Adipocyte (in vitro differentiated cells): Measurements from ENCODE around the gene ARL4A.
"Not testable (repeated sequence)": the region's sequence is repeated elsewhere in the genome, so short reads cannot be mapped to it uniquely, and the experiment has no call there.

Source experiments
- DNase-seq: peaks from one replicate; pipeline ENCODE4 v3.0.0-alpha.2; 2015; ENCODE audit warnings: low read depth
- H3K27me3 ChIP-seq: replicated peaks from 2 replicates; pipeline ENCODE4 v1.7.0; 2013; ENCODE audit warnings: mild to moderate bottlenecking, low read length, moderate library complexity; ENCODE audit not compliant: control insufficient read depth, insufficient read depth
- H3K36me3 ChIP-seq: 2 replicates; pipeline ENCODE4 v1.7.0; 2013; ENCODE audit warnings: low read length, mild to moderate bottlenecking, moderate library complexity; ENCODE audit not compliant: control insufficient read depth, insufficient read depth, severe bottlenecking
- H3K4me1 ChIP-seq: 2 replicates; pipeline ENCODE4 v1.7.0; 2013; ENCODE audit warnings: mild to moderate bottlenecking, low read length, moderate library complexity; ENCODE audit not compliant: control insufficient read depth, insufficient read depth
- H3K4me3 ChIP-seq: 2 replicates; pipeline ENCODE4 v1.7.0; 2013; ENCODE audit warnings: mild to moderate bottlenecking, low read length, moderate library complexity
- H3K9ac ChIP-seq: 2 replicates; pipeline ENCODE4 v1.7.0; 2013; ENCODE audit warnings: mild to moderate bottlenecking, low read length, moderate library complexity
- H3K9me3 ChIP-seq: 2 replicates; pipeline ENCODE4 v1.7.0; 2013; ENCODE audit warnings: mild to moderate bottlenecking, low read length, moderate library complexity; ENCODE audit not compliant: control insufficient read depth

The ARL4A gene

GRCh38 chr7:12670743-12671520 is 16.5 kb upstream of the ARL4A start:
- Histone ChIP-seq H3K36me3 (no peaks in the 10 kb centered on the region), H3K27me3 (no peaks in the 10 kb centered on the region), H3K9ac (no peak overlapping the region), H3K9me3 (no peaks in the 10 kb centered on the region), H3K4me3 (no peak overlapping the region), H3K4me1 (no peaks in the 10 kb centered on the region)
- DNase-seq, result no peak

- H3K36me3 ChIP-seq, H3K9ac ChIP-seq, H3K27me3 ChIP-seq, H3K9me3 ChIP-seq, H3K4me1 ChIP-seq, H3K4me3 ChIP-seq, DNase-seq: not testable (repeated sequence)
Measured at GRCh38 chr7:12673436-12673835, 14.0 kb upstream of the ARL4A start.

- Histone ChIP-seq H3K4me3 (no peak overlapping the region), H3K36me3 (no peaks in the 10 kb centered on the region), H3K4me1 (no peaks in the 10 kb centered on the region), H3K9ac (no peak overlapping the region), H3K9me3 (no peaks in the 10 kb centered on the region), H3K27me3 (no peaks in the 10 kb centered on the region)
- no peak for DNase-seq
Measured at GRCh38 chr7:12674053-12674452, 13.4 kb upstream of the ARL4A start.

GRCh38 chr7:12674861-12675260 is 12.6 kb upstream of the ARL4A start:
- Histone ChIP-seq H3K36me3 (no peaks in the 10 kb centered on the region), H3K9me3 (no peaks in the 10 kb centered on the region), H3K4me1 (no peaks in the 10 kb centered on the region), H3K4me3 (no peak overlapping the region), H3K27me3 (no peaks in the 10 kb centered on the region), H3K9ac (no peak overlapping the region)
- peak; percentile 60 for DNase-seq

- H3K4me1 ChIP-seq, result peaks cover 5% of the 10 kb centered on the region
- no peaks in the 10 kb centered on the region for H3K36me3 ChIP-seq
- DNase-seq, result peak; percentile 67
- no peaks in the 10 kb centered on the region for H3K9me3 ChIP-seq
- H3K27me3 ChIP-seq, result no peaks in the 10 kb centered on the region
- H3K4me3 ChIP-seq, result no peak overlapping the region
- no peak overlapping the region for H3K9ac ChIP-seq
Measured at GRCh38 chr7:12683678-12684585, 3.5 kb upstream of the ARL4A start.

- no peaks in the 10 kb centered on the region for H3K27me3 ChIP-seq
- DNase-seq, result no peak
- H3K4me1 ChIP-seq, result peaks cover 12% of the 10 kb centered on the region
- H3K4me3 ChIP-seq, result no peak overlapping the region
- H3K9ac ChIP-seq, result no peak overlapping the region
- no peaks in the 10 kb centered on the region for H3K36me3 ChIP-seq
- no peaks in the 10 kb centered on the region for H3K9me3 ChIP-seq
Measured at GRCh38 chr7:12684733-12685132, 2.7 kb upstream of the ARL4A start.

- Histone ChIP-seq H3K36me3 (no peaks in the 10 kb centered on the region), H3K9me3 (no peaks in the 10 kb centered on the region), H3K9ac (peak overlapping the region; percentile 82), H3K4me3 (peak overlapping the region; percentile 85), H3K27me3 (no peaks in the 10 kb centered on the region), H3K4me1 (peaks cover 20% of the 10 kb centered on the region)
- DNase-seq, result peak; percentile 38
Measured at GRCh38 chr7:12685550-12685949, 1.9 kb upstream of the ARL4A start.

- H3K27me3 ChIP-seq, result no peaks in the 10 kb centered on the region
- peak; percentile 87 for DNase-seq
- peak overlapping the region; percentile 85 for H3K4me3 ChIP-seq
- H3K4me1 ChIP-seq, result peaks cover 22% of the 10 kb centered on the region
- no peaks in the 10 kb centered on the region for H3K9me3 ChIP-seq
- peak overlapping the region; percentile 82 for H3K9ac ChIP-seq
- H3K36me3 ChIP-seq, result no peaks in the 10 kb centered on the region
Measured at GRCh38 chr7:12686234-12686890, 1.1 kb upstream of the ARL4A start.

GRCh38 chr7:12687718-12688171 is 312 bp downstream of the ARL4A start:
- Histone ChIP-seq H3K9ac (peak overlapping the region; percentile 86), H3K36me3 (no peaks in the 10 kb centered on the region), H3K4me3 (peak overlapping the region; percentile 85), H3K27me3 (no peaks in the 10 kb centered on the region), H3K4me1 (peaks cover 22% of the 10 kb centered on the region), H3K9me3 (no peaks in the 10 kb centered on the region)
- no peak for DNase-seq

- H3K9me3 ChIP-seq, H3K36me3 ChIP-seq, DNase-seq, H3K9ac ChIP-seq, H3K27me3 ChIP-seq: not testable (repeated sequence)
- peaks cover 22% of the 10 kb centered on the region for H3K4me1 ChIP-seq
- peak overlapping the region; percentile 85 for H3K4me3 ChIP-seq
Measured at GRCh38 chr7:12688485-12689170, 1.2 kb downstream of the ARL4A start.
